Endothelial cell of umbilical vein (primary cell): Measurements from ENCODE around the gene CERK.

Experiments used
- CTCF ChIP-seq, 2 donors: IDR thresholded peaks; 1 replicate in 1 of 2; 2 replicates in 1 of 2; pipeline ENCODE4 v1.5.1; 2011; ENCODE audit warnings: low read length in 2 of 2, mild to moderate bottlenecking in 2 of 2, moderate library complexity in 2 of 2, control low read depth in 1 of 2, inconsistent platforms in 1 of 2, low read depth in 1 of 2; ENCODE audit not compliant: insufficient read depth in 1 of 2; ENCODE audit errors: extremely low read depth in 1 of 2
- EZH2 ChIP-seq: IDR thresholded peaks from 2 replicates; pipeline ENCODE4 v1.6.1; 2012; ENCODE audit warnings: borderline replicate concordance, low read depth, mild to moderate bottlenecking, moderate library complexity, low read length, inconsistent platforms; ENCODE audit not compliant: severe bottlenecking
- GATA2 ChIP-seq: IDR thresholded peaks from 2 replicates; pipeline ENCODE4 v1.7.0; 2011; ENCODE audit warnings: low read depth, mild to moderate bottlenecking, moderate library complexity, mixed read lengths, low read length; ENCODE audit not compliant: insufficient read length, insufficient read depth
- JUN ChIP-seq: IDR thresholded peaks from 2 replicates; pipeline ENCODE4 v1.6.1; 2011; ENCODE audit warnings: borderline replicate concordance, low read depth; ENCODE audit not compliant: insufficient read length, insufficient read depth
- MAX ChIP-seq: IDR thresholded peaks from 2 replicates; pipeline ENCODE4 v1.6.1; 2011; ENCODE audit not compliant: insufficient read depth, insufficient read length
- MYC ChIP-seq: IDR thresholded peaks from one replicate; pipeline ENCODE4 v1.6.1; 2011; ENCODE audit warnings: mild to moderate bottlenecking, low read depth, low read length
- POLR2A ChIP-seq: IDR thresholded peaks from 2 replicates; pipeline ENCODE4 v1.6.1; 2012; ENCODE audit warnings: low read depth, mild to moderate bottlenecking, control low read depth, low read length
- POLR2AphosphoS5 ChIP-seq: IDR thresholded peaks from 2 replicates; pipeline ENCODE4 v1.6.1; 2012; ENCODE audit warnings: low read depth, mild to moderate bottlenecking, control low read depth, low read length, moderate library complexity; ENCODE audit not compliant: insufficient read depth

DNA sequence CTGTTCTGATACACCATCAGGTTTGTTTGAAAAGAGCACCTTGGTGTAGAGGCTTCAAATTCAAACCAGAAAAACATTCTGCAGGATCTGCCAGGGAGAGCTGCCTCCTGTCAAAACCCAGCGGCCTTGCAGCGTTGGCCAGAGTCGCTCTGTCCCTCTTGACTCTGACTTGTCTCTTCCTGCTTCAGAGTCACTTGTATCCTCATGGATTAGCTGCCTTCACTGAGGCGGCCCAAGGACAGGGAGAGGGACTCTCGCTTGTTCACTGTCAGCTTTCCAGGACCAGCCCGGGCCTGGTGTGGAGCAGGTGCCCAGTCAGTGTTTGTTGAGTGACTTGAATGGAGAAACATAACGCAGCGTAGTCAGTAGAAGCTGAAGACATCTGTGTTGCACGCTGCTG lies 42.4 kb upstream of the CERK start:
- TF ChIP-seq POLR2A (no peak), GATA2 (no peak), CTCF (IDR thresholded peaks at IDR 0.05; ENCODE audit: extremely low read depth in 1 of 2, insufficient read depth in 1 of 2, low read depth in 1 of 2, low read length in 2 of 2) (no peak), POLR2AphosphoS5 (no peak), MAX (no peak), EZH2 (no peak), JUN (no peak), MYC (no peak)
